Measurements from ENCODE around the gene C16orf46.

The C16orf46 gene

DNA sequence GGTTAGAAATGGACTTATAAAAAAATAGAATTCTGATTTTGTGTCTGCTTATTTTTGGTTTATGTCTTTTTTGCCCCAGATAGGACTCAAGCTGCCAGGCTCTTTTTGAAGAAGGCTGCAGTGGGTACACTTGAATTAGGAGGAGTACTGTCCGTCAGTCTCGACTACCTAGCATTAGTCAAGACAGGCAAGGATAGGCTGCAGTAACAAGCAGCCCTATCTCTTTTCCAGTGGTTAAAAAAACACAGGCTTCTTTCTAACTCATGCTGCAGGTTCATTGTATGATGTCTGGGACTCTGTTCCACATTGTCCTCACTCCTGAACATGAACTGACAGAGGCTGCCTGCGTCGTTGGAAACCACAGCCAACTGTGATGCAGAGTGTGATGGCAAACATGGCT is 8.0 kb downstream of the C16orf46 start:
- H3K9ac ChIP-seq (ENCODE audit: low read length), result no peak overlapping the region
- no peak overlapping the region for H2AFZ ChIP-seq (ENCODE audit: low read depth, low read length)
- H3K4me1 ChIP-seq (ENCODE audit: low read length), result no peaks in the 10 kb centered on the region
- no peaks in the 10 kb centered on the region for H3K36me3 ChIP-seq (replicated peaks; ENCODE audit: low read depth, low read length)
- TF ChIP-seq, protein P1, sequence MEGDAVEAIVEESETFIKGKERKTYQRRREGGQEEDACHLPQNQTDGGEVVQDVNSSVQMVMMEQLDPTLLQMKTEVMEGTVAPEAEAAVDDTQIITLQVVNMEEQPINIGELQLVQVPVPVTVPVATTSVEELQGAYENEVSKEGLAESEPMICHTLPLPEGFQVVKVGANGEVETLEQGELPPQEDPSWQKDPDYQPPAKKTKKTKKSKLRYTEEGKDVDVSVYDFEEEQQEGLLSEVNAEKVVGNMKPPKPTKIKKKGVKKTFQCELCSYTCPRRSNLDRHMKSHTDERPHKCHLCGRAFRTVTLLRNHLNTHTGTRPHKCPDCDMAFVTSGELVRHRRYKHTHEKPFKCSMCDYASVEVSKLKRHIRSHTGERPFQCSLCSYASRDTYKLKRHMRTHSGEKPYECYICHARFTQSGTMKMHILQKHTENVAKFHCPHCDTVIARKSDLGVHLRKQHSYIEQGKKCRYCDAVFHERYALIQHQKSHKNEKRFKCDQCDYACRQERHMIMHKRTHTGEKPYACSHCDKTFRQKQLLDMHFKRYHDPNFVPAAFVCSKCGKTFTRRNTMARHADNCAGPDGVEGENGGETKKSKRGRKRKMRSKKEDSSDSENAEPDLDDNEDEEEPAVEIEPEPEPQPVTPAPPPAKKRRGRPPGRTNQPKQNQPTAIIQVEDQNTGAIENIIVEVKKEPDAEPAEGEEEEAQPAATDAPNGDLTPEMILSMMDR (IDR thresholded peaks at IDR 0.05; ENCODE audit: low read depth, low read length), result no peak
- TF ChIP-seq EZH2phosphoT487 (IDR thresholded peaks at IDR 0.05; ENCODE audit: low read depth), result no peak
- no peak overlapping the region for H3K4me2 ChIP-seq (ENCODE audit: low read length)
- no peaks in the 10 kb centered on the region for H3K27me3 ChIP-seq (ENCODE audit: low read depth, low read length)
- no peaks in the 10 kb centered on the region for H3K79me2 ChIP-seq (ENCODE audit: low read length)
- no peak overlapping the region for H3K27ac ChIP-seq (ENCODE audit: low read length)
- no peaks in the 10 kb centered on the region for H4K20me1 ChIP-seq (ENCODE audit: insufficient read depth, low read length)
- no peak overlapping the region for H3K4me3 ChIP-seq (ENCODE audit: low read length)
- no peaks in the 10 kb centered on the region for H3K9me3 ChIP-seq (ENCODE audit: insufficient read depth, low read length)

DNA sequence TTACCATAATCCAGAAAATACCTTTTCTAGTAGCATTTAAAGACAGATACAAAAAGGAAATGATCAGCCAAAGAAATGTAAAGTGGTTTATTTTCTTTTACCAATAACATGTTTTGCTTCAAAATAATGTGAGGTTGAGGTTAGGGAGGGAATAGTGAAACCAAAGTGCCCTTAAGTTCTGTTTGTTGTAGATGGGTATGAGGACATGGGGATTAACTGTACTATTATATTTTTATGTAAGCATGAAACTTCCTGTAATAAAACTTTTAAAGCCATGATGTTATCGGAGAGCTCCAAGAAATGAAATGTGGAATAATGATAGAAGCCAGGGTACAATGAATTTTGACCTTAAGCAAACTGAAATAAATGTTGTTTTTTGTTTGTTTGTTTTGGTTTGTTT is 9.9 kb downstream of the C16orf46 start:
- no peak overlapping the region for H2AFZ ChIP-seq (ENCODE audit: low read depth, low read length)
- H3K9ac ChIP-seq (ENCODE audit: low read length), result no peak overlapping the region
- no peaks in the 10 kb centered on the region for H3K9me3 ChIP-seq (ENCODE audit: insufficient read depth, low read length)
- no peak overlapping the region for H3K27ac ChIP-seq (ENCODE audit: low read length)
- H3K4me3 ChIP-seq (ENCODE audit: low read length), result no peak overlapping the region
- H3K4me1 ChIP-seq (ENCODE audit: low read length), result no peaks in the 10 kb centered on the region
- H4K20me1 ChIP-seq (ENCODE audit: insufficient read depth, low read length), result no peaks in the 10 kb centered on the region
- no peaks in the 10 kb centered on the region for H3K79me2 ChIP-seq (ENCODE audit: low read length)
- no peaks in the 10 kb centered on the region for H3K27me3 ChIP-seq (ENCODE audit: low read depth, low read length)
- H3K36me3 ChIP-seq (replicated peaks; ENCODE audit: low read depth, low read length), result no peaks in the 10 kb centered on the region
- no peak overlapping the region for H3K4me2 ChIP-seq (ENCODE audit: low read length)
- TF ChIP-seq, protein P1 (IDR thresholded peaks at IDR 0.05; ENCODE audit: low read depth, low read length), result no peak
- no peak for TF ChIP-seq EZH2phosphoT487 (IDR thresholded peaks at IDR 0.05; ENCODE audit: low read depth)

DNA sequence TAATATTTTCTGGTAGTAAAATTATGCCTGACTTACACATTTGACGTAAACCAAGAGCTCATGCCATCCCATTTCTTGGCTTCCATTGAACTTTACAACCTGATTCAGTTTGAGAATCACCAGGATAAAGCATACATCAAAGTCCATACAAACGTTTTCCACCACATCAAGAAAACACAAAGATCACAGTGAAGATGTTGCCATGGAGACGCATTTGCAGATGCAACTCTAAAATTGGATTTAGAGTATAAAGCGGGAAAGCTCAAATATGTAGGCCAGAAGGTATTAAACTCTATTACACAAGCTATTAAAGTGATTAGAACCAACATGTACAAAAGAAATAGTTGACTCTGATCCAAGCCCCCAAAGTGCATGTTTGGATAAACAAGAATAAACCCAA is 10.4 kb downstream of the C16orf46 start:
- no peaks in the 10 kb centered on the region for H3K9me3 ChIP-seq (ENCODE audit: insufficient read depth, low read length)
- no peaks in the 10 kb centered on the region for H3K36me3 ChIP-seq (replicated peaks; ENCODE audit: low read depth, low read length)
- H3K9ac ChIP-seq (ENCODE audit: low read length), result no peak overlapping the region
- no peak overlapping the region for H3K27ac ChIP-seq (ENCODE audit: low read length)
- no peak overlapping the region for H2AFZ ChIP-seq (ENCODE audit: low read depth, low read length)
- H3K4me2 ChIP-seq (ENCODE audit: low read length), result no peak overlapping the region
- H3K27me3 ChIP-seq (ENCODE audit: low read depth, low read length), result no peaks in the 10 kb centered on the region
- no peaks in the 10 kb centered on the region for H3K79me2 ChIP-seq (ENCODE audit: low read length)
- H3K4me1 ChIP-seq (ENCODE audit: low read length), result no peaks in the 10 kb centered on the region
- no peaks in the 10 kb centered on the region for H4K20me1 ChIP-seq (ENCODE audit: insufficient read depth, low read length)
- TF ChIP-seq EZH2phosphoT487 (IDR thresholded peaks at IDR 0.05; ENCODE audit: low read depth), result no peak
- TF ChIP-seq, protein P1 (IDR thresholded peaks at IDR 0.05; ENCODE audit: low read depth, low read length), result no peak
- no peak overlapping the region for H3K4me3 ChIP-seq (ENCODE audit: low read length)

DNA sequence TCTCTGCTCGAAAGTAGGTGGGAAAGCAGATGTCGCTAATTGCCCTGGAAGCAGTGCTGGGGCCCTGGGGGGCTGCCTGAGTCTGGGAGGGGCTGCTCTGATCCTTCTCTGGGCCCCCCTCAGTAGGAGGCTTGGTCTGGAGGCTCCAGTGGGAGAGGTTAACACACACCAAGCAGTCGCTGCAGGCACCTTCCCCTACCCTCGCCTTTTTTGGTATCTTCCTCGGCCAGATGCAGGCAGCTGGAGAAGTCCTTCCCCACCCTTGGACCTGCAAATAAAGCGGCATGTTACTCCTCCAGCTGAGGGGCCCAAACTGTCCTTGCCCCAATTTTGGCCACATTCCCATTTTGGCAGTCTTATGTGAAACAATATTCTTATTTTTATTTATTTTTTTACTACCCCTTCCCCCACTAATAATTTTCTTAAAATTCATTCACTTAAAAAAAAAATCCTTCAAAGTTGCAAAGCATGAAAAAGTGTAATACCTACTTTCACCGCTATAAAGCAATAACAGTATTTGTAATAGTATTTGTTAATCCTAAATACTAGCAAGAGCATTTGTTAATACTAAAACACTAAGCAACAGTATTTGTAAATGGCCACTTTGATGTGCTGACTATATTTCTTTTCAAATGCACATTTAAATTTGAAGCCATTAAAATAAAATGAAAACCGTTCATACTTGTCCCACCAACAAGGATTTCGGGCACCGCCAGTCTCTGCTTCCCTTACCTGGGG is 15.0 kb downstream of the C16orf46 start:
- no peak overlapping the region for H3K4me3 ChIP-seq (ENCODE audit: low read length)
- H2AFZ ChIP-seq (ENCODE audit: low read depth, low read length), result no peak overlapping the region
- no peaks in the 10 kb centered on the region for H4K20me1 ChIP-seq (ENCODE audit: insufficient read depth, low read length)
- H3K9ac ChIP-seq (ENCODE audit: low read length), result no peak overlapping the region
- no peaks in the 10 kb centered on the region for H3K9me3 ChIP-seq (ENCODE audit: insufficient read depth, low read length)
- TF ChIP-seq, protein P1 (IDR thresholded peaks at IDR 0.05; ENCODE audit: low read depth, low read length), result no peak
- no peak for TF ChIP-seq EZH2phosphoT487 (IDR thresholded peaks at IDR 0.05; ENCODE audit: low read depth)
- H3K27ac ChIP-seq (ENCODE audit: low read length), result no peak overlapping the region
- H3K4me2 ChIP-seq (ENCODE audit: low read length), result no peak overlapping the region
- H3K4me1 ChIP-seq (ENCODE audit: low read length), result no peaks in the 10 kb centered on the region
- H3K79me2 ChIP-seq (ENCODE audit: low read length), result no peaks in the 10 kb centered on the region
- H3K27me3 ChIP-seq (ENCODE audit: low read depth, low read length), result no peaks in the 10 kb centered on the region
- H3K36me3 ChIP-seq (replicated peaks; ENCODE audit: low read depth, low read length), result no peaks in the 10 kb centered on the region
